H7 (cell line): ENCODE results near the gene NINJ2. TPM values are rescaled to one million over a fixed set of nuclear protein-coding genes. Genes with fewer than 3 reads are reported as not detected.
A peak's percentile ranks its signal among the peaks of the same experiment; 100 is the strongest.

ENCODE experiments used
- DNase-seq: peaks from one replicate; pipeline ENCODE4 v3.0.0; 2012
- H3K27me3 ChIP-seq: 2 replicates; pipeline ENCODE4 v1.6.0; 2011; ENCODE audit warnings: mild to moderate bottlenecking, low read length; ENCODE audit not compliant: control insufficient read depth, insufficient read depth
- H3K36me3 ChIP-seq: replicated peaks from 2 replicates; pipeline ENCODE4 v1.5.1; 2011; ENCODE audit warnings: low read length; ENCODE audit not compliant: control insufficient read depth, insufficient read depth
- H3K4me3 ChIP-seq: 2 replicates; pipeline ENCODE4 v1.5.1; 2011; ENCODE audit warnings: low read depth, mild to moderate bottlenecking, control low read depth, low read length, moderate library complexity; ENCODE audit not compliant: insufficient read depth
- total RNA-seq: library from RNA; depleted of rRNA; stranded (reverse); fragments of >200 nt; shearing (Covaris generic); gene quantifications from 2 replicates; pipeline ENCODE4 v1.2.3, GENCODE V29; 2014

Gene NINJ2
- total RNA-seq, 1 experiment from 2014 or later = 2.6 TPM

- no peaks in the 10 kb centered on the region for H3K27me3 ChIP-seq
- no peaks in the 10 kb centered on the region for H3K36me3 ChIP-seq
- no peak overlapping the region for H3K4me3 ChIP-seq
- no peak for DNase-seq
These were observed 61.1 kb downstream of the NINJ2 start for GRCh38 chr12:601976-602699.

DNA sequence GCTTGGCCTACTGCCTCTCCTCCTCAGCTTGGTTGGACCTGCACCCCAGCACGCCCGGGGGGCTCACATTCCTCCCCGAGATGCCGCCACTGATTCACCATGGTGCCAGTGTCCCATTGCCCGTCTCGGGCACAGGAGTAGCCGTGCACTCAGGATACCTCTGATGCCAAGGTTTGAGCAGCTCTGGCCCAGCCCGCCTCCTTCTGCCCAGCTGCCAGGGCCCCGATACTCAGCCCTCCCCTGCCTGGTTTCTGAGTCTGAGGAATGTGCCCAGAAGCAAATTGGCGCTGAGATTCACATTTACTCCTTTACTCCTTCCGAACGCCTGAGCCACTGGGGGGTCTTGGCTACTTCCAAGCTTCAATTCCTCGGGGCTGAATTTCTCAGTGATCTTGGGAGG, 63.5 kb downstream of the NINJ2 start:
- DNase-seq = no peak
- Histone ChIP-seq H3K36me3 (no peaks in the 10 kb centered on the region), H3K4me3 (no peak overlapping the region), H3K27me3 (no peaks in the 10 kb centered on the region)

GRCh38 chr12:597926-598568, 65.2 kb downstream of the NINJ2 start:
- no peaks in the 10 kb centered on the region for H3K27me3 ChIP-seq
- no peaks in the 10 kb centered on the region for H3K36me3 ChIP-seq
- DNase-seq = peak; percentile 44
- no peak overlapping the region for H3K4me3 ChIP-seq

DNA sequence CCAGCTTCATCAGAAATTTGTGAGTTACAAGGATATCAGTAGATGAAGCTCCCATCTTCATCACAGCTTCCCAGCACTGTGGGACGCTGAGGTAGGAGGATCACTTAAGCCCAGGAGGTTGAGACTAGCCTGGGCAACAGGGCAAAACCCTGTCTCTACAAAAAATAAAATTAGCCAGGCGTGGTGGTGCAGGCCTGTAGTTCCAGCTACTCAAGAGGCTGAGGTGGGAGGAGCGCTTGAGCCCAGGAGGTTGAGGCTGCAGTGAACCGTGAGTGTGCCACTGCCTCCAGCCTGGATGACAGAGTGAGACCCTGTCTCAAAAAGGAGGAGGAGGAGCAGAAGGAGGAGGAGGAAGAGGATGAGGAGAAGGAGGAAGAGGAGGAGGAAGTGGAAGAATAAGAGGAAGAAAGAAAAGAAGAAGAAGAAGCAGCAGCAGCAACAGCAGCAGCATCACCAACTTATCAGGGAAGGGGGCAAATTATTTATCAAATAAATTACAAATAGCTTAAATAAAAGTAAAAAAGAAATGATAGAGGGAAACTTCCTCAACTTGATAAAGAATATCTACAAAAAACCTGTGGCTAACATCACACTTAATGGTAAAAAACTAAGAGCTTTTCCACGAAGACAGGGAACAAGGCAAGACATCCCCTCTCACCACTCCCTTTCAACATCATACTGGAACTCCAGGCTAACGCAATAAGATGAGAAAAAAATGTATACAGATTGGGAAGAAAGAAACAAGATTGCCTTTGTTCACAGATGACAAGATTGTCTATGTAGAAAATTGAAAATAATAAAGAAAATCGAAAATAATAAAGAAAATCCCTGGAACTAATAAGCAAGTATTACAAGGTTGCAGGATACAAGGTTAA, 69.6 kb downstream of the NINJ2 start:
- Histone ChIP-seq H3K4me3 (no peak overlapping the region), H3K27me3 (no peaks in the 10 kb centered on the region)
- DNase-seq = no peak

GRCh38 chr12:592024-592505, 71.2 kb downstream of the NINJ2 start:
- Histone ChIP-seq H3K4me3 (no peak overlapping the region), H3K36me3 (no peaks in the 10 kb centered on the region), H3K27me3 (no peaks in the 10 kb centered on the region)
- DNase-seq = no peak

More for the DNA sequence above, 69.6 kb downstream of the NINJ2 start:
- no peaks in the 10 kb centered on the region for H3K36me3 ChIP-seq

DNA sequence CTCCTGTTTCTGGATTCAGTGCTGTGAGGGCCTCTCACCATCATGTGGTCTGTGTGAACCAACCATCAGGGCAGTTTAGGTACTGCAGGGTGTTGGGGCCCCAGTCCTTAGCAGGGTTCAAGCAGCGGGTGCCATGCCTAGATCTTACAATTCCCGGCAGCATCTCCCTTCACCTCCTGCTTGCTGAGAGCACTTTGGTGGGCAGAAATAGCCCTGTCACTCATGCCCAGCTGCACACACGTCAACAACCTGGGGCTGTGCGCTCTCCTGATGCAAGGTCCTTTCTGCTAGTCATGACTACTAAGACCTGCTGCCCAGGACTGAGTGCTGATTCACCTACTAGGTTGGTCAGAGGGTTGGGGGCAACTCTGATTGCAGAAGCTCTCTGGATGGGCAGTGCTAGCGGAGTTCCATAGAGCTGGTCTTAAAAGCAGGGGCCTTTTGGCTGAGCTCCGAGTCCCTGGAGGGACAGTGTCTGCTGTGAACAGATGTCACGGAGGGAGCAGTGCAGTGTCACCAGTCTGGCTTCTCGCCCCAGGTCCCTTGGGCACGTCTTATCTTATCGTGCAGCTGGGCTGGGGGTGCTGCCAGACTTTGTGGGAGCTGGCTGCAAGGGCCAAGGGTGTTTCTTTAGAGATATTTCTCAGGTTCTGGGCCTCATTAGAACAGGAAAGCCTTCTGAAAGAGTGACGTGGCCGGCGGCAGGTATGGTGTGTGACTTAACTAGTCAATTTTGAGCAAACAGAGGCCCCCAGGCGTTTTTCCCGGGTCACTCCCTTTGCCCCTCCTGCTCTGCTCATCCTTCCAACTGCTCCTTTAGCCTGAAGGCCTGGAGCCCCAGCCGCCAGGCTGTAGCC, 71.8 kb downstream of the NINJ2 start:
- peak; percentile 66 for DNase-seq
- no peak overlapping the region for H3K4me3 ChIP-seq
- no peaks in the 10 kb centered on the region for H3K36me3 ChIP-seq
- H3K27me3 ChIP-seq = no peaks in the 10 kb centered on the region

DNA sequence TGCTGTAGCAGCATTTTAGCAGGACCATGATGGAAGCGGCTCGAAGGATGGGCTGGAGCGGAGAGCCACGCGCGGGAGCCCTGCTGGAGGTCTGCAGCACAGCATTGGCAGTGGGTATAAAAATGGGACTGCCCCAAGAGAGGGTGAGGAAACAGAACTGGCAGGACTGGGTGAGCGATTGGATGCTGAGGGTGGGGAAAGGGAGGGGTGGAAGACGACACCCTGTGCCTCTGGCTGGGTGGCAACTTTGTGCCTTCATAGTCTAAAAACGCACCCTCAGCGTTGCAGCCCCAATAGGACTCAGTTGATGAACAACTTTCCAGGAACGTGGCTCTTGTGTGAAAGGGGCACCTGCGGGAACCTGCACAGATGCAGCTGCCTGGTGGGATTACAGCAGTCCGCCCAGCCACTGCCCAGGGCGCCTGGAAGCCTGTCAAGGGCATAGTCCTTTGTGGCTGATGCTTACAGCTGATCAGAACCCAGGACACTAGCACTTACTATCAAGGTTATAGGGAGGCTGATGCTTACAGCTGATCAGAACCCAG, 73.0 kb downstream of the NINJ2 start:
- DNase-seq = no peak
- Histone ChIP-seq H3K27me3 (no peaks in the 10 kb centered on the region), H3K36me3 (no peaks in the 10 kb centered on the region), H3K4me3 (no peak overlapping the region)

GRCh38 chr12:588646-589045, 74.6 kb downstream of the NINJ2 start:
- no peak for DNase-seq
- Histone ChIP-seq H3K27me3 (no peaks in the 10 kb centered on the region), H3K36me3 (no peaks in the 10 kb centered on the region), H3K4me3 (no peak overlapping the region)

DNA sequence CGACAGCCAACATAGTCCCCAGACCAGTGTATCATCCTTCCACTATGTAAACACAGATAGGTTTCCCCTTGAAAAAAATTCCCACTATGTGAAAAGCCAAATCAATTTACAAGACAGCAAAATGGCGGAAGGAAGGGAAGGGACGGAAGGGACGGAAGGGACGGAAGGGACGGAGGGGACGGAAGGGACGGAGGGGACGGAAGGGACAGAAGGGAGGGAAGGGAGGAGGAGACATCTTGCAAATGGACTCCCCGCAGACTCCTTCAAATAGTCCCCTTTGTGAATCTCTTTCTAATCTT, 75.3 kb downstream of the NINJ2 start:
- H3K4me3 ChIP-seq = no peak overlapping the region
- no peak for DNase-seq
- no peaks in the 10 kb centered on the region for H3K36me3 ChIP-seq
- no peaks in the 10 kb centered on the region for H3K27me3 ChIP-seq

DNA sequence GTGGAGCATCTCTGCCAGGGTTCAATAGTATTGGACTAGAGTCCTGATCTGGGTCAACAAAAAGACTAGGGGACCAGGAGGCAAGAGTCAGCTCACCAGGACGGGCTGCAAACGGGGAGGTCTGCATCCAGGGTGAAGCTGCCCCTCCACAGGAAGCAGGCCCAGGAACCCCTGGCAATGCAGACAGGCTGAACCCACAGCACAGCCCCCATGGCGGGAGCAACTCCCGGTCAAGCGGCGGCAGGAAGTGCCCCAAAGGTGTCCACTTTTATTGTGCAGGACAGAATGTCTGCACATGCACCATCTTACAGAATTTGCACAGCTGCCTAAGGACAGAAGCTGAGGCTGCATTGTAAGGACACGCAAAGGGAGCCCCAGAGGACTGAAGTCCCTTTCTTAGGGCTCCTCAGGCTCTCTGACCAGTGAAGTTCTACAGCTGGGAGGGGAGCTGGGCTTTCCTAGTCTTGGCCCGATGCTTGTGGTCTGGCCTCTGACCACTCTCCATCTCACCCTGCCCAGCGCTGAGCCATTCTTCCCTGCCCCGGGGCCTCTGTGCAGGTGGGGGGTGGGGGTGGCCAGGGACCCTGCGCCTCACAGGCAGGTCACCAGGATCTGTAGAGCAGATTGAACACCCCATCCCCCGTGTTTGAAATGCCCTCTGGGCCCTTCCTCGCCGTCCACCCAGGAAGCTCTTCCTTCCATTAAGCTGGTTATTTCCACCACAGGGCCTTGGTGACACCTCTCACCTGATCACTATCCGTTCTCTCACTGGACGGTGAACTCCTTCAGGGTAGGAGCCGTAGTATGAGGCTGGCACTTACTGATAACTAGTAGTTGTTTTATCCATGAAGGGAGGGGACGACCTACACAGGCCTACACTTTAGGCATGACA, 75.9 kb downstream of the NINJ2 start:
- no peak for DNase-seq
- H3K36me3 ChIP-seq = no peaks in the 10 kb centered on the region
- H3K4me3 ChIP-seq = no peak overlapping the region
- no peaks in the 10 kb centered on the region for H3K27me3 ChIP-seq

DNA sequence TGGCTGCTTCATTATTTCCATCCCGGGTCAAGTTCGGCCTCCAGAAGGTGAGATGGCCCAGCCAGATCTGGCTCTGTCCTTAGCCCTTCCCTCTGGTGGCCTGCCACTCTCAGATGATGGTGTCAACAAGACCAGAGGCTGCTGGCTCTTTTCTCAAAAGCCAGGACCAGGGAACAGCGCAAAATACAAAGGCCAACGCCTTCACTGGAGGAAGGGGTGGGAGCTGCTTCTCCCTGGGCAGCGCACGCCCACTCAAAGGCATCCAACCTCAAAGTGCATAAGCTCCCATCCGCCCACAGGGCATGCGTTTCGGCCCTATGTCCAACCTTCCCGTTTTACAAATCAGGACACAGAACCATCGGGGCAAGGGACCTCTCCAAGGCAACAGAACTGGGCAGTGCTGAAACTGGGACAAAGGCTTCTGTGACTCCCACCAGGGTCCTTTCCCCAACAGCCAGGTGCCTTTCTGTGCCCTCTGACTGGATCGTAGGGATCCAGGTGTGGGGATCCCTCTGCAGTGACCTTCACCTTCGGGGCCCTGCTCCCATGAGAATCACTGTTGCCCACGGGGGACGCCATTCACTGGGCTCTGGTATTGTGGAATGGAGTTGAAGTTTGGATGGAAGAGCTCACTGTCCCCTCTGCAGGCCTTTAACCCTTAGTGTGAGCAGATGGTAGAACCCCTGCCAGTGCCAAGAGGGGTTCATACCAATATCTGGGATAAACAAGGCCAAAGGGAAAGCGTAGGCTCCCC, 76.8 kb downstream of the NINJ2 start:
- no peak overlapping the region for H3K4me3 ChIP-seq
- no peak for DNase-seq
- H3K36me3 ChIP-seq = no peaks in the 10 kb centered on the region
- H3K27me3 ChIP-seq = no peaks in the 10 kb centered on the region

GRCh38 chr12:585062-586061, 77.9 kb downstream of the NINJ2 start:
- H3K36me3 ChIP-seq = no peaks in the 10 kb centered on the region
- DNase-seq = no peak

More at GRCh38 chr12:585062-586061, 77.9 kb downstream of the NINJ2 start:
- Histone ChIP-seq H3K4me3 (no peak overlapping the region), H3K27me3 (no peaks in the 10 kb centered on the region)
